Myocyte (in vitro differentiated cells): ENCODE measurements around the gene ACSS1. TPM values are rescaled to one million over a fixed set of nuclear protein-coding genes. Genes with fewer than 3 reads are reported as not detected.

Experiments
- DNase-seq: peaks from one replicate; pipeline ENCODE4 v3.0.0-alpha.2; 2012; ENCODE audit warnings: low read depth
- total RNA-seq: library from RNA; depleted of rRNA; stranded (reverse); fragments of >200 nt; gene quantifications from 2 replicates; pipeline ENCODE4 v1.2.3, GENCODE V29; 2014

ACSS1 gene
- total RNA-seq, 1 donor from 2014 or later: 1.3 TPM

- no peak for DNase-seq
Observed at GRCh38 chr20:25079171-25079570, 21.2 kb upstream of the ACSS1 start.

- no peak for DNase-seq
Observed at GRCh38 chr20:25078662-25079061, 20.7 kb upstream of the ACSS1 start.

GRCh38 chr20:25077610-25078169 is 19.8 kb upstream of the ACSS1 start:
- DNase-seq: peak; percentile 60

- DNase-seq: peak; percentile 49
Observed at GRCh38 chr20:25076731-25077609, 19.0 kb upstream of the ACSS1 start.

GRCh38 chr20:25076201-25076600 is 18.3 kb upstream of the ACSS1 start:
- no peak for DNase-seq

- DNase-seq: no peak
Observed at GRCh38 chr20:25073544-25073943, 15.6 kb upstream of the ACSS1 start.

- DNase-seq: no peak
Observed at GRCh38 chr20:25072226-25072811, 14.4 kb upstream of the ACSS1 start.

- no peak for DNase-seq
Observed at GRCh38 chr20:25071734-25072133, 13.8 kb upstream of the ACSS1 start.

- DNase-seq: no peak
Observed at GRCh38 chr20:25070821-25071473, 13.0 kb upstream of the ACSS1 start.

- DNase-seq: no peak
Observed at GRCh38 chr20:25067102-25067987, 9.4 kb upstream of the ACSS1 start.

- DNase-seq: no peak
Observed at GRCh38 chr20:25066386-25066785, 8.4 kb upstream of the ACSS1 start.

- peak; percentile 60 for DNase-seq
Observed at GRCh38 chr20:25065625-25066338, 7.8 kb upstream of the ACSS1 start.

- no peak for DNase-seq
Observed at GRCh38 chr20:25065072-25065624, 7.2 kb upstream of the ACSS1 start.

- no peak for DNase-seq
Observed at GRCh38 chr20:25064561-25065071, 6.7 kb upstream of the ACSS1 start.

GRCh38 chr20:25063981-25064380 is 6.0 kb upstream of the ACSS1 start:
- no peak for DNase-seq

- DNase-seq: no peak
Observed at GRCh38 chr20:25063546-25063945, 5.6 kb upstream of the ACSS1 start.

GRCh38 chr20:25062841-25063240 is 4.9 kb upstream of the ACSS1 start:
- no peak for DNase-seq

GRCh38 chr20:25061821-25062530 is 4.0 kb upstream of the ACSS1 start:
- no peak for DNase-seq
